Glomerular endothelial cell (primary cell): Measurements from ENCODE around the gene GUCA1A. TPM values are rescaled to one million over a fixed set of nuclear protein-coding genes. Genes with fewer than 3 reads are reported as not detected.
"Not testable (repeated sequence)": the region's sequence is repeated elsewhere in the genome, so short reads cannot be mapped to it uniquely, and the experiment has no call there.

Source experiments
- DNase-seq: peaks from one replicate; pipeline ENCODE4 v3.0.0-alpha.2; 2011; ENCODE audit warnings: low read depth, low spot score; ENCODE audit errors: extremely low read depth
- total RNA-seq: library from RNA; depleted of rRNA; stranded (reverse); fragments of >200 nt; gene quantifications from 2 replicates; pipeline ENCODE4 v1.2.3, GENCODE V29; 2015

The GUCA1A gene
- total RNA-seq, 1 donor from 2014 or later: 0.35 TPM

GRCh38 chr6:42142118-42142835, 30.9 kb upstream of the GUCA1A start, which contains the start of gene C6orf132:
TSS of gene C6orf132 (minus strand) at chr6:42142620. CDS start at chr6:42142444, 176 bp downstream.
- no peak for DNase-seq

DNA sequence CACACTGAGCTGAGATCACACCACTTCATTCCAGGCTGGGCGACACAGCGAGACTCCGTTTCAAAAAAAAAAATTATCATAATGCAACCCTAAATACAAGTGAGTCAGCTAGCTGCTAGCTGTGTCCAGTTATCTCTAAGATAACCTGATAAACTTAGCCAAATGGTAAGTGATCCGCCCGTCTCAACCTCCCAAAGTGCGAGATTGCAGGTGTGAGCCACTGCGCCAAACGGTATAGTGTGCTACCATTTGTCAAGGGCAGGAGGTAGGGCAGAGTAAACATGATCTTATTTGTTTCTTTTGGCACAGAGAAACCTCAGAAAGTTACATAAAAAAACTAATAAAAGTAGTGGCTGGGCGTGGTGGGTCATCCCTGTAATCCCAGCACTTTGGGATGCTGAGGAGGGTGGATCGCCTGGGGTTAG, 26.0 kb upstream of the GUCA1A start:
- no peak for DNase-seq

GRCh38 chr6:42148058-42148457, 25.1 kb upstream of the GUCA1A start:
- DNase-seq: no peak

DNA sequence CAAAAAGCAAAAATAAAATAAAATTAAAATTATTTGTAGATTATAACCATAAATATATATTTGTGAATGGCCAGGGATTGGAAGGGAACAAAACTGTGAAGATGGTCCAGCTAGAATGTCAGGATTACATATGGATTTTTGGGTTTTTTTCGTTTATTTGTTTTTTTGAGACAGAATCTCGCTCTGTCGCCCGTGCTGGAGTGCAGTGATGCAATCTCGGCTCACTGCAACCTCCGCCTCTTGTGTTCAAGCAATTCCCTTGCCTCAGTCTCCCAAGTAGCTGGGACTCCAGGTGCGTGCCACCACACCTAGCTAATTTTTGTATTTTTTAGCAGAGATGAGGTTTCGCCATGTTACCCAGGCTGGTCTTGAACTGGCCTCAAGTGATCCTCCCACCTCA, 22.9 kb upstream of the GUCA1A start:
- no peak for DNase-seq

GRCh38 chr6:42152024-42152423, 21.1 kb upstream of the GUCA1A start:
- DNase-seq: no peak

DNA sequence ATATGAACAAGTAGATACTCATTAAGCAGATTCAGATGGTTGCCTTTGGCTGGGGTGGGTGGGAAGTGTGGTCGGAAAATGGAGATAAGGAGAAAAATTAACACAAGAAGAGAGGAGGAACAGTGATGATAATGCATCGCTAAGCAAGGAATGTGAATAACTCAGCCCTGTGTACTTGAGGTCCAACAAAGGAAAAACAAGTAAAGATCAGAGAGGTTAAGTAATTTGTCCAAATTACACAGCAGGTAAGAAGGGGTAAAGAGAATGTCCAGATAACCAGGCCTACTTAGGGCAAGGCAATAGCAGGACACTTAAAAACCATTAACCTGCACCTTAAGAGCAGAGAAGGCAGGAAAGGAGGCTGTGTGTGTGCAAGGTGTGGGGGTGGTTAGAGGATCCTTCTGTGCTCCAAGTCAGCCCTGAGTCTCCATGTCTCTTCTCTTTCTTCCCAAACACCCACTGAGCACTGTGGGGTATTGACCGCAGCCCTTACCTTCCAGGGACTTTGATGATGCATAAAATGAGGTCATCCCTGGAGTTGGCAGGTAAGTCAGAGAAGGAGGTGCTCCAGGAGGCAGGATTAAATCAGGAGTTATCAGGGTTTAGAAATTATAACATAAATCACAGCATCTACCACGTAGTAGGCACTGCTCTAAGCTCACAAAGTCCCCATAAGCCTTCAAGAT, 20.5 kb upstream of the GUCA1A start:
- not testable (repeated sequence) for DNase-seq

GRCh38 chr6:42153921-42154320, 19.2 kb upstream of the GUCA1A start:
- no peak for DNase-seq

- DNase-seq: no peak
Observed at GRCh38 chr6:42154461-42155209, 18.5 kb upstream of the GUCA1A start.

GRCh38 chr6:42155293-42155692, 17.9 kb upstream of the GUCA1A start:
- DNase-seq: no peak

DNA sequence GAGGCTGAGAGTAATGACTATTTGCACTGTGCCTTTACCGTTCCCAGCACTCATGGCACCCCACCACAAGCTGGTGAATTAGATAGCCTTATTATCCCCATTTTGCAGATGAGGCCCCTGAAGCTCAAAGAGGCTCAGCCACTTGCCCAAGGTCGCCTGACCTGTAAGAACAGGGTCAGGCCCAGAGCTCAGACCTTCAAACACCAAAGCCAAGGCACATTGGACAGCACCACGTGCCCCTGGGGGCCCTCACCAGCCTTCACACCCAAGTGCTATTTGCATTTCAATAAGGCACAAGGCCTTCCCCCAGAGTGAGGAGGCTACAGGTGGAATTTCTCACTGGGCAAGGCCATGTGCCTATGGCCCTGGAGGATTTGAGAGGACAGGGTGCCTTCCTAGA, 16.5 kb upstream of the GUCA1A start:
- no peak for DNase-seq

DNA sequence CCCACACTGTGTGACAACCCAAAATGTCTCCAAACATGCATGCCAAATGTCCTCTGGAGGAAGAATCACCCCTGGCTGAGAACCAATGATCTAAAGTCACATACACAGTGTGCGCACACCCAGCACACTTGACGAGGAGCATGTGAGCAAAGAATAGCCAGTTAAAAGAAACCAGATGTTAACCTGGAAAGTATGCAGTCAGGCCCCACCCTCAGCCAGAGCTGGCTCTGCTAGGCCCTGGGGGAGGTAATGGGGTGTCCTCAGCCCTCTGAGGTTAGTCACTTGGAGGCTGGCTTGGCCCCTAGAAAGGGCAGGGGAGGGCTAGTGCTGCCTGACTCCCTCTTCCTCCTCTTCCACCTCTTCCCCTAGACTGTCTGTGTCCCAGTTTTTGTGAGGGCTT, 15.2 kb upstream of the GUCA1A start:
- no peak for DNase-seq

DNA sequence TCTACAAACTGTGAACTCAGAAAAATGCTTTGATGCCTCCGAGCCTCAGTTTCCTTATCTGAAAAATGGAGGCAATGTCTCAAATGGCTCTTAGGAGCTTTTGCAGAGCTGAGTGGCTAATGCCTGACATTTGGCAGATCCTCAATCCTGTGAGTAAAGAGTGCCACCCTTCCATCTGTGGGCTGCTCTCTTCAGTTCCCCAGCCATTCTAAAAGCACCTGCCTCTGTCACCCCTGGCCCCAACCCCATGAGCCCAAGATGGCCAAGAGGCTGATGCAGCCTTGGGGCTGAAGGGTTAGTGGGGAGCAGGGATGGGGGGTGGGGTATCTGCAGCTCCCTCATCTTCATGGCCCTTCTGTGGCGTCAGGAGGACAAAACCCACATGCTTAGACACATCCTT, 14.5 kb upstream of the GUCA1A start:
- DNase-seq: no peak

DNA sequence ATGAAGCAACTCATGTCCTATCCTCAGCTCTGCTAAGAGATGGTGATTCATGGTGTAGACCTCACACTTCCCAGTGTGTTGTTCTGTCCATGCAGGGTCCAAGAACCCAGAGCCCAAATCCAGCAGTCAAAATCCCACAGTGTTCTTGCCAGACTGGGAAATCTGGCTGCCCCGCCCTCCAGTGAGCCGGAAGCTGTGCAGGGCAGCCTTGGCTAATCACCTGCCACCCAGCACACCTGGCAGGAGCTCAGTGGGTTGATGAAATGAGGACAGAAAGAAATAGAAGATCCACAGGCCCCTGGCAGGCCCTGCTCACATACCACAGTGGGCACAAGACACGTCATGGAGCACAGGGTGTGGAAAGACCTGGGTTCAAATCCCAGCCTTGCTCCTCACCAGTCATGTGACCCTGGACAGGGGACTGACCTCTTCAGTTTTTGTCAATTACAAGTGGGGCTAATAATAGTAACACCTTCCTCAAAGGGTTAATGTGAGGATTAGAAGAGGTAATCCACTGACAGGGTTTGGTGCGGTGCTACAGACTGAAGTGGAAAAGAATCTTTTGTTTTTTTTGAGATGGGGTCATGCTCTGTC, 13.6 kb upstream of the GUCA1A start:
- DNase-seq: no peak

- no peak for DNase-seq
Observed at GRCh38 chr6:42162384-42162783, 10.8 kb upstream of the GUCA1A start.

DNA sequence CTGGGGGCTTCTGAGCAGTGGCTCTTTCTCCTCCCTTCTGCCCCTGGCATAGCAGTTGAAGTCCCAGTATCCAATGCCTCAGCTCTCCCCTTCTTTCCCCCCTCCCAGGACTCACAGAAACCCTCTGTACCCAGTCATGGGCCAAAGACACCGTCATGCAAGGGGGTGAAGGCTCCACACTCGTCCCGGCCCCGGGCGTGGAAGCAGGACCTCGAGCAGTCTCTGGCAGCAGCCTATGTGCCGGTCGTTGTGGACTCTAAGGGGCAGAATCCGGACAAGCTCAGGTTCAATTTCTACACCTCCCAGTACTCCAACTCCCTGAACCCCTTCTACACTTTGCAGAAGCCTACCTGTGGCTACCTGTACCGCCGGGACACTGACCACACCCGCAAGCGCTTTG, 10.4 kb upstream of the GUCA1A start:
- DNase-seq: no peak

DNA sequence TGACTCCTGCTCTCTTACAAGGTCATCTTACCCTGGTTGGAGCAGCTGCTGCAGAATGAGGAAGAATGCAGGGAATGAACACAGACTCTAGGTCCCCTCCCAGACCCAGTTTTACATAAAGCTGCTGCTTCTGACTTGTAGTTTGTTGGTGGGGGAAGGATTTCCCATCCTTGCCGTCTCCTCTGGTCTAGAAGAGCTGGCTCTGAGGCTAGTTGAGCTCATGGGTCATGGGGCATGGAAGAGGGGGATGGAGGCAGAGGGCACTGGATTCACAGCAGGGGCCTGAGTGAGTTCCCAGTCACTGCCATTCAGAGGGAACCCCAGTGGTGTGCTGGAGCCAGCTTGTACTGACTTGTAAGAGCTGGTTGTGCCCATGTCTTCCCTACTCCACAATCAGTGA, 9.2 kb upstream of the GUCA1A start:
- DNase-seq: no peak

DNA sequence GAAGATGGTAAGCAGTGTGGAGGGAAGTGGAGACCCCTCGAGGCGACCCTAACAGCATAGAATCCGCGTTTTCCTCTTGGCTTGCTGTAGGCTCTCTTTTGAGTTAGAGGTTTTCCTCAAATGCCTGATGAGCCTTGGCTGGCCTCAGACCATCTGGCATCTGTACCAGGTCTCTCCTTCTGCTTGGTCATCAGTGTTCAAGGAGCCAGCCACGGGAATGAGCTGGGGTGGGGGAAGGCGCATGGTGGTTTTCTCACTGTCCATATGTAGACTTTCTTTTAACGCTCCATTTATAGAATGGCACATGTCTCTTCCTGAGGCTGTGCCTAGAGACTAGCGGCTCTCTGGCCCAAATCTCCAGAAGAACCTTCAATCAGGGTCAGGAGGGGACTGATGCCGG, 8.1 kb upstream of the GUCA1A start:
- no peak for DNase-seq

GRCh38 chr6:42166444-42167141, 6.6 kb upstream of the GUCA1A start:
- DNase-seq: peak; percentile 18

DNA sequence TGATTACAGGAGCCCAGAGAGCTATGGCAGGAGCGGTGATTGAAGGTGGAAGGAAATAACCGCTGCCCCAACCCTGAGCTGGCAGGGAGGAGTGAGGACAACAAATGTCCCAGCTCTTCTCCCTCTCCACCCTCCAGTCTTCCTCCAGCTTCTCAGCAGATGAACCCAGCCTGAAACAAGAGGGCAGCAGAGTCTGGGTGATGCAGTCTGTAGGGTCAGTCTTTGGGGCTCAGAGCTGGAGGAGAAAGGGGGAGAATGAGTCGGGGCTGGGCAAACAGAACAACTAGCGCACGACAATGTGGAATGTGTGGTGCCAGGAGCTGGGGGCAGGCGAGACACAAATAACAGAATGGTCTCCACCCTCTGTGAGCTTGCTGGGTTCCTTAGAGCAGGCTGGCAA, 4.5 kb upstream of the GUCA1A start:
- no peak for DNase-seq

- not testable (repeated sequence) for DNase-seq
Observed at GRCh38 chr6:42169780-42170179, 3.4 kb upstream of the GUCA1A start.
